ENCODE measurements around the gene ZNF273.
"Not testable (repeated sequence)": the region's sequence is repeated elsewhere in the genome, so short reads cannot be mapped to it uniquely, and the experiment has no call there.

ZNF273 gene

GRCh38 chr7:64877714-64878610, 25.1 kb upstream of the ZNF273 start:
- no peak for FAIRE-seq

DNA sequence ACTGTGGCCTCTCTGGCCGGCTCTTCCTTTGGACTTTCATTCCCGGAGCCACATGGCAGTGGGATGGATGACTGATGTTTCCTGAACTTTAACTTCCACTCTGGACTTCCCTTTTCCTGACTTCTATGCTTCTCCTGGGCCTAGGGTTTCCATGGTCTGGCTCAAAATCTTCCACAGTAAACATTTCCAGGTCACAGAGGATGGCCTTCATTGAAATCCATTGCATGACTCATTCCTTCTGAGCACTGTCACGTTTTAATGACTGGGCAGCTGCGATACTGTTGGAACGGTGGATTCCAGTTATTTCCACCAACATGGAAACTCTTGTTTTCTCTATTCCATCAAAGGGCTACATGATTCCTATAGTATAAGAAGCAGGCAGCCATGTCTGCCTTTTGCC, 24.4 kb upstream of the ZNF273 start:
- FAIRE-seq: no peak

GRCh38 chr7:64879086-64879730, 23.9 kb upstream of the ZNF273 start:
- FAIRE-seq: no peak

- no peak for FAIRE-seq
These were observed 23.3 kb upstream of the ZNF273 start for GRCh38 chr7:64879800-64880199.

- FAIRE-seq: no peak
These were observed 22.5 kb upstream of the ZNF273 start for GRCh38 chr7:64880322-64881297.

DNA sequence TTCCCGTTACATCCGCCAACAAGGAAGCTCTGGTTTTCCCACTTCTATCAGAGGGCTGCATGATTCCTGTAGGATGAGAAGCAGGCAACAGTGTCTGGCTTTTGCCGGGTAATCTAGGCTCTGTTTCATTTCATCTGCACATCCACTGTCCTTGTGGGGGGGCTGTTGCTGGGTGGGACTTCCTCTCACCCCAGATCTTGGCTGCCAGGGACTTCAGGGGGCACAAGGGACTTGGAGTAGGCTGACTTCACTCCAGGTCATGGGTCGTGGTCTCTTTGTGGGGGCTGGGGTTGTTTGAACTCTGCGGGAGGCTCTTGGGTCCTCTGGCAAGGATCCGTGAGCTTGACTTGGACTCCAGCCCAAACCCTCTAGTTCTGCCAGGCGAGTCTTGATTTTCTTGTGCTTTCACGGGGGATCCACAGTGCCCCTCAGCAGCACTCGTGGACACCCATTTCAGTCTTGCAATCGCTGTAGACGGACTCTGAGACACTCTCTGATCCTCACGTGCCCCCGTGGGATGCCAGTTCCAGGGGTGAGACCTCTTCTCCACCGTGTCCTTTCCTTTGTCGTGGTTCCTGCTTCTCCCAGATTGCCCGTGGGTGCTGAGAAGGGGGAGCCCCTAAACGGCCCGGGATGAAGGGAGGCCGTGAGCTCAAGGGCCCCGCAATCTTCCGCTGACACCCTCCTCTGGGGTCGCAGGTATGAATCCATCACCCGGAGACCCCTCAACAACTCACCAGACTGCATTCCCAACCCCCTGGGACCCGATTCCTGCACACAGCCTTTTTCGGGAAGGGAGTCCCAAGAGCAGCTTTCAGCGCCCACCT, 21.4 kb upstream of the ZNF273 start:
- FAIRE-seq: no peak

GRCh38 chr7:64882341-64883112, 20.5 kb upstream of the ZNF273 start:
- no peak for FAIRE-seq

GRCh38 chr7:64883113-64883905, 19.8 kb upstream of the ZNF273 start:
- no peak for FAIRE-seq

- no peak for FAIRE-seq
These were observed 18.8 kb upstream of the ZNF273 start for GRCh38 chr7:64884085-64884912.

- FAIRE-seq: no peak
These were observed 18.1 kb upstream of the ZNF273 start for GRCh38 chr7:64884913-64885370.

GRCh38 chr7:64885520-64886240, 17.4 kb upstream of the ZNF273 start:
- no peak for FAIRE-seq

- FAIRE-seq: no peak
These were observed 16.0 kb upstream of the ZNF273 start for GRCh38 chr7:64886956-64887545.

- FAIRE-seq: no peak
These were observed 15.1 kb upstream of the ZNF273 start for GRCh38 chr7:64887756-64888508.

DNA sequence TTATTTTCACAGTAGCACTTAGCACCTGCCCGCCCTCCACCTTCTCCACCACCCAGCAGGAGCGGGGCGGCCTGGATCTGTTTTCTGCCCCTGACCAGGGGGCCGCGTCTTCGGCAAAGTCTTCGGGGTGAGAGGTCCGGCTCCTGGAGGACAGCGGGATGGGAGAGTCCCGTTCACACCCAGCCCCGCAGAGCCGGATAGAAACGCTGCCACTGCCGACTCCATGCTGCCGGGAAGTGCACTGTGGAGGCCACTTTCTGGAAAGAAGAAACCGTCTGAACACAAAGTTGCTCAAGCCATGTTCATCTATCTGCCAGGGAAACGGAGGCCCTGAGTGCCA, 14.5 kb upstream of the ZNF273 start:
- no peak for FAIRE-seq

DNA sequence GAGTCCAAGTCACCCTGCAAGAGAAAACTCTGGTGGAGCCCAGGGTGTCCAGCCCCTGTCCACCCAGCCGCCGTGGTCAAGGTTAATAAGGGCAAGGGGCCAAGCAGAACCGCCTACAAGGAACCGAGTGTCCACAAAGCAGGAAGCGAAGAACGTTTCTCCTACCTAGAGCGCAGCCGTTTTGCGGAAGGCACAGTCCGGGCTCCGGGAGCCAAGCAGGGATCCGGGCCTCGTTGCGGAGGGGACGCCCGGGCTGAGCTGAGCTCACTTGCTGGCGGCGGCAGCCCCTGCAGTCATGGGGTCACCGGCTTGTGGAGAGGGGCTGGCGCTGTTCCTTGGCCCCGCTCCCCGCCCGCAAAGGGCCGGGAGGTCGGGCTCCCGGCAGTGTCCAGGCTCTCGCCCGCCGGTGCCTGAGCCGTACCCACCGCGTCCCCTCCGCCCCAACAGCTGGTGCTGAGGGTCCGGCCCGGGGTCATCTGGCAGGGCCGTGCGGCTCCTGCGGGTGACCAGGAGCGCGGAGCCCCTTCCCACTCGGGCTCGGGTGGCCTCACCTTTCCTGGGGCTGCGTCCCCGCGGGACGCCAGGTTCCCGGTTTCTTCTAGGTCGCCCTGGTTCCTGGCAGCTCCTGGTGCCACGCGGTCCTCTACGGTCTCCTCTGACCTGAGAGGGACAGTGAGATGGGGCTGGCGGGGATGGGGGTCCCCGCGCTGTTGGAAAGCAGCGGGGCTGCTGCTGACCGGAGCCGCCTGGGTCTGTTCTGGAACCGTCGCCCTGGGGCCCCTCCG, 14.0 kb upstream of the ZNF273 start:
- no peak for FAIRE-seq

DNA sequence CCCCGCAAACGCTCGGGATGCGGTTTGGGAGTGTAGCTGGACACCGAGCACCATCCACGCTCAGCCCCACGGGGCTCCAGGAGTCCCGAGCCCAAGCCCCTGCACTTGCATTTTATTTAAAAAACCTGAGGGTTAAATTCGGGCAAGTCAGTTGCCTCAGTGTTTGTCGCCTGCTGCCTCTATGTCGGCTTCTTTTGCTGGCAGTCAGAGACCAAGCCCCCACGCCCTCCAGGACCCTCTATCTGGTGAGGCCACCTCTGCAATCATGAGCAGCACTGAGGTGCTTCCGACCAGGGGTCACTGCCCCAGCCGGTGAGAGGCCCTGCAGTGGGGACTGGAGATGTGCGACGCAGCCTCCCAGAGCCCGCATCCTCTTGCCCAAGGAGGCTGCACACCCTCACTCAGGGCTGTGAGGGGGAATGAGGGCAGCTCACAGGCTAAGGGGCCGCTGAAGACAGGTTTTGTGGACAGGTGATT, 13.3 kb upstream of the ZNF273 start:
- no peak for FAIRE-seq

DNA sequence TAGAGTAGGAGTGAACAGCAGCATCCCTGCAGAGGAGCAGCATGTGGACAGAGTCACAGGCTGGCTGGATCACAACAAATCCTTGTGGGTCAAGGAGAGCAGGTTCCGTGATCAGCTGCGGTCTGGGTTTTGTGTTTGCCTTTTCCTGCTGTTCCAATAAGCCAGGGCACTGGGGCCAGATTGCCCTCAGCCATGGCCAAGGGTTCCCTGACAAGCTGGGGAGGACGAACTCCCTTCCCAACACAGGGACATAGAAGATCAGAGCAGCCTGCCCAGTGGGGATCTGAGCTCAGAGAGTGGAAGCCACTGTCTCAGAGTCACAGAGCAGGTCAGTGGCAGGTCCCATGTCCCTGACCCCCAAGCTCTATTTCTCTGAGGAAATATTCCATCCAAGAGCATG, 12.8 kb upstream of the ZNF273 start:
- not testable (repeated sequence) for FAIRE-seq

Measured in TTC549 (cell line).